GM19238 (cell line): ENCODE results near the gene ANTXR2.
"Not testable (repeated sequence)": the region's sequence is repeated elsewhere in the genome, so short reads cannot be mapped to it uniquely, and the experiment has no call there.

Experiments
- DNase-seq: peaks from one replicate; pipeline ENCODE4 v3.0.0; 2011; ENCODE audit warnings: low spot score; ENCODE audit not compliant: insufficient read length

The ANTXR2 gene

DNA sequence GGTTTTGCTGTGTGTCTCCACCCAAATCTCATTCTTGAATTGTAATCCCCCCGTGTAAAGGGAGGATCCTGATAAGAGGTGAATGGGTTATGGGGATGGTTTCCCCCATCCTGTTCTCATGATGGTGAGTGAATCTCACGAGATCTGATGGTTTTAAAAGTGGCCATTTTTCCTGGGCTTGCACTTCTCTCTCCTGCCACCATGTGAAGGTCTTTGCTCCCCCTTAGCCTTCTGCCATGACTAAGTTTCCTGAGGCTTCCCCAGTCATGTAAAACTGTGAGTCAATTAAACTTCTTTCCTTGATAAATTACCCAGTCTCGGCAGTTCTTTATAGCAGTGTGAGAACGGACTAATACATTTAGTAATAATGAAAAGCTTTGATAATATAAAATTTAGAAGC lies 46.9 kb downstream of the ANTXR2 start:
- DNase-seq = no peak

DNA sequence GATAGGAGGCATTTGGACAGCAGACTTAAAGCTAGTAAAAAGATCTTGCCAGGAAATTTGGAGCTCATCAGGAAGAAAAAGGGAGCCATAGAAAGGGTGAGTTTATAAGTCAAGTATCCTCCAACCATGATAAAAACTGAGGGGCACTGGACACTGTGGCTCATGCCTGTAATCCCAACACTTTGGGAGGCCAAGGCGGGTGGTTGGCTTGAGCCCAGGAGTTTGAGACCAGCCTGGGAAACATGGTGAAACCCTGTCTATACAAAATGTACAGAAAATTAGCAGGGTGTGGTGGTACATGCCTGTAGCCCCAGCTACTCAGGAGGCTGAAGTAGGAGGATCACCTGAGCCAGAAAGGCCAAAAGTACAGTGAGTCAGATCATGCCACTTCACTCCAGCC lies 48.7 kb downstream of the ANTXR2 start:
- no peak for DNase-seq

DNA sequence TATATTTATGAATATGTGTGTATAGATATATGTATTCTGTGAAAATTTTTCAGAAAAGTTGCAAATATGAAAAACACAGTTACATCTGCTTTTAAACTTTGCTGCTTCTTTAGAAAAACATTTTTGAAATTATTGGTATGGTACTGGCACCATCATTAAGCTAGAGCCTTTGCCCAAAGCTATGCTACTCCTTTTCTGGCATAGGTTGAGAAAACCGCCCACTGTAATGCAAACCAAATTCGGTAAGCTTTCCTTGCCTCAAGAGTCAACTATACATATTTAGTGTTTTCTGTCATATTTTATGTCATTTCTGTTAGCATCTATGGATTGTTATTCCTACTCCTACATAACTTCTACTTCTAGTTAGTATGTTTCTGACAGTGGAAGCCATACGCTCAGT lies 50.7 kb downstream of the ANTXR2 start:
- DNase-seq = no peak

DNA sequence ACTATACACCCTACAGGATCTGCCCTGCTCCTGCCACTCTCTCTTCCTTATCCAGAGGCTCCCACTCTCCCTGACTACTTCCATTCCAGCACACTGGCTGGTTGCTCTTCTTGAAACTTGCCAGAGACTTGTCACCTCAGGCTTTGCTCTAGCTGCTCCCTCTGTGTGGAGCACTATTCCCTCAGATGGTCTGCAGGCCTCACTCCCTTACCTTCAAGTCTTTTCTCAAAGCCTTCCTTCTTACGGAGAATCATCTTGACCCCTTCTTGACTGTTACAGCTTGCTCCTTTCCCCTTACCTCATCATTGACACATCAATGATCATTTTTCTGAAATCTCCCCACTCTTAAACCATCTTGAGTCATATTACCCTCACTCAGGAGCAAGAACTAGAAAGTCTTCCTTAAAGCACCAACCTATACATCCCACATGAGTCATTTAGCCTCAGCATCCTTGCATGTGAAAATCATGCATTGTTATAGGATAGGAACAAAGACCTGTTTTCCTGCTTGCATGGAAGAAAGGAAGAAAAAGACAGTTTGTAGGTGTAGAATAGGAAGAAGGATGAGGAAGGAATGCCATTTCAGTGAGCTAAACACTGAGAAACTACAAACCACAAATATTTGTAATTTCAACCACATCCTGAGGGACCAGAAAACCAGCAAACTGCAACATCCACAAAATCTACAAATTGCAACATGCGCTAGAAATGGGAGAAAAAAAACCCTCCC lies 55.7 kb downstream of the ANTXR2 start:
- DNase-seq = no peak

DNA sequence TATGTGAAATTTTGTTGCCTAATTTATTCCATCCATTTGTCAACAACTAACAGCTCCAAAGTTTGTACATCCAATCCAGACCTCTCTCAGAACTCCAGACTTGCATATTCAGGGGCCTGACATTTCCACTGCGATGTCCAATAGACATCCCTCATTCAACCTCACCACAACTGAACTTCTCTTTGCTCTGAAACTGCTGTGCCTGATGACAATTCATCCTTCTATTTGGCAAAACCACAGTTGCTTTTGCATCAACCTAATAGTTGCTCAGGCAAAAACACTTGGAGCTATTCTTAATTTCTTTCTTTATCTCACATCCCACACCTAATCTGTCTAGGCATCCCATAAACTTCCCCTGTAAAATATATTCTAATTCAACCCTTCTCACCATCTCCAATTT lies 56.5 kb downstream of the ANTXR2 start:
- no peak for DNase-seq

DNA sequence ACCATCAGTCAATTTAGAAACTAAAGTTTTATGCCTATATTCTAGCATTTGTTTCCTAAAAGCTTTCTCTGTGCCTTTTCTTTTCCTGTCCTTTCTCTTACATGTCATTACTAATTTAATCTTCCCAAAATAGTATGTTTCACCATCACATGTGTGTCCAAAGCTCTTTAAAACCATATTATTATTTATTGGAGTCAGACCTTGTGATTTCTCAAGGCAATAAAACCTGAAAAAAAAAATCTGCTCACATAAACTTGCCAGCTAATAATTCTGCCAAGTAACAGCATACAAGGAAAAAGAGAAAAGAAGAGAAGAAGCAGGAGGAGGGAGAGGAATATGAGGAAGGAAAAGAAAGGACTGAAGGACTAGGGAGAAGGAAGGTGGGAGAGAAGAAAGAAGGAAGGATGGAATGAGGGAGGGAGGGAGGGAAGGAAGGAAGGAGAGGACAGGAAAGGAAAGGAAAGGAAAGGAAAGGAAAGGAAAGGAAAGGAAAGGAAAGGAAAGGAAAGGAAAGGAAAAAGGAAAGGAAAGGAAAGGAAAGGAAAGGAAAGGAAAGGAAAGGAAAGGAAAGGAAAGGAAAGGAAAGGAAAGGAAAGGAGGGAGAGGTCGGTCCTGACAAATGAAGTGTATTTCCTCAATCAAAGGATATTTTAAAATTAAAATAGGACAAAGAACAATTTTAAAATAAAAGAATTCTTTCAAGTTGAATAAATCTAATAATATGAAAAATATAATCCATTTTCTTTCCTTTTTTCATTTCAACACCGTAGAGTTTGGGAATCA lies 57.4 kb downstream of the ANTXR2 start:
- DNase-seq = no peak

DNA sequence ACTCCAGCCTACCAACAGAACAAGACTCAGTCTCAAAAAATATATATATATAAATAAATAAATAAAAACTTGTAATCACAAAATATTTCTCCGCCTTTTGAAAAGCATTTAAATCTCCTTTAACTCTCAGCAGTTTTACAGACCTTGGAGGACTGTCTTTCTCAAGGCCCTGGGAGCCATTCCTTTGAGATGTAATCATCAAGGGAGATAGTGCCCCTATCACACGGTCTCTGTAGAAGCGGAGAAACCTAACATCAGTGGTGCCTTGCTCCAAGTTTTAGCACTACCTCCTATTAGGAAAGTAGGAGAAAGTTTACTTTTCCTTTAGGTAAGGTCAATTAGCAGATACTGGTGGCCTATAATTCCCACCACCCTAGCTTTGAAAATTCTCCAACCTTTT lies 58.5 kb downstream of the ANTXR2 start:
- no peak for DNase-seq

DNA sequence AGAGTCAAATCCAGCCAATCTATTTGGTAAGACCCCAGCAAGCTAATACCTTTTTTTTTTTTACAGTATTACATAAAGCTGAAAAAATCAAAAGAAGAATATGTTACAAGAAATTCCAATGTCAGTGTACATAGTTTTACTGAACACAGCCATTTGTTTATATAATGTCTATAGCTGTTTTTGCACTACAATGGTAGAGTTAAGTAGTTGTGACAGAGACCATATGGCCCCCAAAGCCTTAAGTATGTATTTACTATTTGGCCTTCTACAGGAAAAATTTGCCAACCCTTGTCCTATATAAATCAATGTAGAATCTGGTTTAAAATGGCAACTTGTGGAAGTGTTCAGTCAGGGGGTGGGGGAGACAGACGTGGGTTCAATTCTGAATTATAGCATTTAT lies 60.7 kb downstream of the ANTXR2 start:
- DNase-seq = no peak

DNA sequence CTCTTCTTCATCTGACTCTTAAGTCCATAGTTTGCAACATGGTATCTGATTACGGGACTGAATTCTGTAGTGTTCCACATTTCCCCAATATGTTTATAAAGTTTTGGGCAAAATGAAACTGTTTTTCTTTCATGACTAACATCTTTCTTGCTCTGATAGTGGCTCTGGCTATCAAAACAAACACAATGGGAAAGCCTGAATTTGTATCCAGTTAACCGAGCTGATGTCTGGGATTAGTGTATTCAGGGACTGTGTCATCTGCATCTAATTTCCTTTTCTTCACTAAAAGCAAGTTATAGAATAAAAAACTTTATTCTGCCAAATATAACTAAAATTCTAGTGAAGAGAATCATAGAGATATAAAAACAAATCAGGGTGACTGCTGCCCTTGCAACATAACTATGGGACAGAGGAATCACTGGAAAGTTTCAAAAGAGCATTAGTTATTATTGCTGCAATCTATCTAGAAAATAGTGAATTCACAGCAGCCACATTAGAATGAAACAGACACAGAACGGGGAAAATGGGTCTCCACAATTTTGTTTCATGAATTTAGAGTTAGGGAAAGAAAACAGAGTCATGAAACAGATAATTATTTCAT lies 61.3 kb downstream of the ANTXR2 start:
- DNase-seq = no peak

DNA sequence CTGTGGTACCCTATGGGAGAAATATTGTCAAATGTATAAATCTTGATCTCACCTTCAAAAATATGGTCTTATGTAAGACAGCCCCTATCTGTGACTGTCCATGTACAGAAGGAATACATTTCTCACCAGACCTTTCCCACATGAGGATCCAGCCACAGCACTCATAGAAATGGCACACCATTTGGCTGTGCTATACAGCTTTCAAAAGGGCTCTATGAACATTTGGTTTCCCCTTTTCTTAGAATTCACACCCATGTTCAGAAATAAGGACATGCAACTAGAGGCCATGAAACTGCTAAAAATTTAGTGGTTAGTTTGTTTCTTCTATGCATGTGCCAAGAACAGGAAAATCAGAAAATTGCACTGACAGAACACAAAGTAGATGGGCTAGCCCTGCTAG lies 62.7 kb downstream of the ANTXR2 start:
- DNase-seq = no peak

DNA sequence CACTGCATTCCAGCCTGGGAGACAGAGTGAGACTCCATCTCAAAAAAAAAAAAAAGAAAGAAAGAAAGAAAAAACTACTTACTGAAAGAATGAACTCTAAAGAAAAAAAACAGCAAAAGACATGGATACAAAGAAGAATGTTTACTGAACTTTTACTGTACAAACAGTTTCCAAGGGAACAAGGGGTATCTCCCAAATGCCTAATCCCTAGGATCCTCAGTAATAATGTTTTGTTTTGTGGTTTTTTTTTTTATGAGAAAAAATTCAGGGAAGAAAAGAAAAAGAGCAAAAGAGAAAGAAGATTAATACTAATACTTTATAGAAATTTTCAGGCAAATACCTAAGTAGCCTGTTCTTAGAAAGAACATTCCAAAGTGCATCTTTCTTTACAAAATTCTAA lies 63.2 kb downstream of the ANTXR2 start:
- no peak for DNase-seq

DNA sequence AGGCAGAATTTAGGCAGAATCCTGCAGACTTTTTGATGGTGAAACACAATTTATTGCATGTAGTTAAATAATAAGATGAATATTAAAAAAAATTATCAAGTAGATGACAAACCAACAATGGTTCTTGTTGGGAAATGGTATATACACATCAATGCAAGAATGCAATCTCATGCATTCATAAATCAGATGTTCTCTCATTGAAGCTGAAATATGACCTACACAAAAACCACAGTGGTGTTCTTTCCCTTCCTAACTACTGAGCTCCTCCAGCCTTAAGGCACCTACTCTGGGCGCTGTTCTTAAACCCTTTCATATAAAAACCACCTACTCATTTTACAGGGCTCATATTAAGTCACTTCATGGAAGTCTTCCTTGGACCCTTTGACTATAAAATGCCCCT lies 64.1 kb downstream of the ANTXR2 start:
- DNase-seq = no peak

DNA sequence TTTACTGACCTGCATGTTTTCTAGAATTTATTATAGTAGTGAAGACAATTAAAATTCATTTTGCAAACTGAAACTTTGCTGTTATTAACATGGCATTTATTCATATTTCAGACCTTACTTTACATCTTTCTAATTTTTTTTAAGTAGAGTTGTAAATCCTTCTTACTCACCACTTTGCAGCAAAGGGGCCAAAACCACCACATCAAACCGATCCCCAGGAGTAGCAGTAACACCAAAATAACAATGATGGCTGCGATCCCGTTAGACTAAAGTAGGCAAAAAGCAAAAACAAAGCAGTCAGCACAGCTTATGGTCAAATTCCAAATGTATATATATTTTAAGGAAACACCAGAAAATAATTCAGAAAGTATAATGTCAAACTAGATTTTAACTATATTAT lies 64.7 kb downstream of the ANTXR2 start:
- DNase-seq = no peak

DNA sequence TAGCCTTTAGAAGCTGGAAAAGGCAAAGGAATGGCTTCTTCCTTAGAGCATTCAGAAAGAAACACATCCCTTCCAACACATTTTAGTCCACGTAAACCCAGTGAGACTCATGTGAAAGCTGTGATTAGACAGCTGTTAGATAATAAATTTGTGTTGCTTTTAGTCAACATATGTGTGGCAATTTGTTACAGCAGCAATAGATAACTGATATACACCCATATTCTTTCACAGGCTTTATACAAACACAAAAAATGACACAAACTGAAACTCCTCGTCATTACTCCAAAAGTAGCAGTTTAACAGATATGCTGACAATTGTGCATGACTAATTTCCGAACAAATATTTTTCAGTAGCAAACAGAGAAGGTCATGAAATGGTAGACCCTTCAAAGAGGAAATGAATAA lies 65.3 kb downstream of the ANTXR2 start:
- no peak for DNase-seq

DNA sequence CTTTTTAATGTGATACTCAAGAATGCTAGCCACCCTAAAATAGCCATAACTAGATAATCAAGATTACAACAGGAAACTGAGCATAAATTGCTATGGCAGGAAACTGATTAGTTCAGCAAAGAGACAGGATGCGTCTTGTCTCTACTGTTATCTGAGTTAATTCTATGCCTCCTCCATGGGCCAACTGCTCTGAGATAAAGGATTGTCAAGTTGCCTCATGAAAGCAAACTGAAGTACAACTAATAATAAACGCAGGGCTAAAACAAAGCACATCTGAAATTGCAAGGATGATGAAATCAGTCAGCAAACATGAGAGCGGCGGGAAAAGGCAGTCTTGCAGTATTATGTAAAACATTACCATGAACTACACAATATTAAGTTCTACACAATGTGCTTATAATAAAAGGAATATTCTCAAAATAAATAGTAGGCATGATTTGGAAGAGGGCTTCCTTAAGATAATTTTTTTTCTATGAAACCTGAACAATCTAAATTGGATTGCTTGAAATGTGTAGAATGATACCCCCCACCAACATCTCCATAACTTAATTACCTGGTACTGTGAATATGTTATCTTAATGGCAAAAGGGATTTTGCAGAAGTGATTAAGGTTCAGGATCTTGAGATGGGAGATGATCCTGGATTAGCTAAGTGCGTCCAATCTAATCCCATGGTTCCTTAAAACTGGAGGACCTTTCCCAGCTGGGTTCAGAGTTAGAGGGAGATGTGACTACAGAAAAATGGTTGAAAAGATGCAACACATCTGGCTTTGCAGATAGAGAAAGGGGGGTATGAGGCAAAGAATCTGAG lies 65.9 kb downstream of the ANTXR2 start:
- no peak for DNase-seq

DNA sequence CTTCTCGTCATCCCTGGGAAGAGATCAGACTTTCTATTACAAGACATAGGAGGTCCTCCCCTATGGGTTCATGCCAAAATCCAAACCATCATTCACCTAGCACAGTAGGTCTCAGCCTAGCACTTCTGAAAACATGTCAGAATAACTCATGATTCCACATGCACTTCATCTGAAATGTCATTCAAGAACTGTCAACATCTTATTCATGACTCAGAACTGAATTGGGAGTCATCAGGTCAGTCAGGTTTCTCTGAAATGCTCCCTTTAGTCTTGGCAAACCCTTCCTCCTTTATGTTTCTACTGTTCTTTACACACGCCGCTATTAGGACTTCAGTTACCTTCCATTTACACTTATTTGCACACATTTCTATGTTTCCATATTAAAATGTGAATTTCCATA lies 67.2 kb downstream of the ANTXR2 start:
- DNase-seq = no peak

DNA sequence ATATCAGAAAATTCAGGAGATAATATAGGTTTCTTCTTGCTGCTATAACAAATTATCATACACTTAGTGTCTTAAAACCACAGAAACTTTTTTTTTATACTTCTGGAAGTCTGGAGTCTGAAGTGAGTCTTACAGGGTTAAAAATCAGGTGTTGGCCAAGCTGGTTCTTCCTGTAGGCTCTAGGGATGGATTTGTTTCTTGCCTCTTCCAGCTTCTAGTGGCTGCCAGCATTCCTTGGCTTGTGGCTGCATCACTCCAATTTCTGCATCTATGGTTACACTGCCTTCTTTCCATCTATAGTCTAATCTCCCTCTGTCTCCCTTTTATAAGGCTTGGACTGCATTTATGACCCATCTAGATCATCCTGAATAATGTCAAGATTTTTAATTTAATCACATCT lies 68.7 kb downstream of the ANTXR2 start:
- DNase-seq = no peak

DNA sequence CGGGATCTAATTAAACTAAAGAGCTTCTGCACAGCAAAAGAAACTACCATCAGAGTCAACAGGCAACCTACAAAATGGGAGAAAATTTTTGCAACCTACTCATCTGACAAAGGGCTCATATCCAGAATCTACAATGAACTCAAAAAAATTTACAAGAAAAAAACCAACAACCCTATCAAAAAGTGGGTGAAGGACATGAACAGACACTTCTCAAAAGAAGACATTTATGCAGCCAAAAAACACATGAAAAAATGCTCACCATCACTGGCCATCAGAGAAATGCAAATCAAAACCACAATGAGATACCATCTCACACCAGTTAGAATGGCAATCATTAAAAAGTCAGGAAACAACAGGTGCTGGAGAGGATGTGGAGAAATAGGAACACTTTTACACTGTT lies 70.5 kb downstream of the ANTXR2 start:
- not testable (repeated sequence) for DNase-seq

DNA sequence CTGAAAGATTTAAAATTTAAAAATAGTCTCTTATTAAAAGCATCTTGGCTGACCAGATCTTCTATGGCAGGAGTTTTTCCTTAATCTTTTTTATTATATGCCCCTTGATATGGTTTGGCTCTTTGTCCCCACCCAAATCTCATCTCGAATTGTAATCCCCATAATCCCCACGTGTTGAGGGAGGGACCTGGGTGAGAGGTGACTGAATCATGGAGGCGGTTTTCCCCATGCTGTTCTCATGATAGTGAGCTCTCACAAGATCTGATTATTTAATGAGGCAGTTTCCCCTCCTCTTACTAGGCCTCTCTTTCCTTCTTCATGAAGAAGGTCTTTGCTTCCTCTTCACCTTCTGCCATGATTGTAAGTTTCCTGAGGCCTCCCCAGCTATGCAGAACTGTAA lies 74.0 kb downstream of the ANTXR2 start:
- not testable (repeated sequence) for DNase-seq

DNA sequence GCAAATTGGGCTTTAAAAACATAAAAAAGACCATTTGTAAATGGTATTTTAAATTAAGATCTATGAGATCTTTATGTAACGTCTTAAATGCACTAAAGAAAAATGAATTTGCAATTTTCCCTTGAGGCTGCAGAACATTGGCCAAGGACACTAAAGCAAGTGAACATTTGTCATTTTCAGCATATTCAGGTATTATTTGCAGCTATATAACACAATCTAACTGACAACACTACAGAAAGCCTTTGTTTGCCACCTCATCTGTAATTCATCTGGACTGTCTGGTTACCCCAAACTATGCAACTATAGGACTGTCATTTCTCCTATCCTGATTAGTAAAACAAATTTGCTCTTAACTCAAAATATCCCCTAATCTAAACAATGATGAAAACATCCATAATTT lies 74.8 kb downstream of the ANTXR2 start:
- no peak for DNase-seq

DNA sequence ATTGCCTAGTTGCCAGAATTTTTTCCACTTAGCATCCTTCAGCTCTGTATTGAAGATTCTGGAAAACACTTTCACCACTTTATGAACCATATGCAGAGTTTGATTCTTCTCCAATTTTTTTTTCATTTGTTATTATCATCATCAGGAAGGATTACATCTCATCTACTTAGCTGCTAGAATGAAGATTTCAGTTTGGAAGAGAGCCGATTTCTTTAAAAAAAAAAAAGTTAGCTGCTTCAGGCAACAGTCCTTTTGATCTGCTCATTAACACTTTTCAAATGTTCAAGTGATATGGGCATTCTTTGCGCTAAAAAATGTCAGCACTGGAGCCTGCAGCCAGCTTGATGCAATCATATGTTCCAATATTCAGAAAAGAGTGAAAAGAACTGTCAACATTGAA lies 76.2 kb downstream of the ANTXR2 start:
- no peak for DNase-seq

DNA sequence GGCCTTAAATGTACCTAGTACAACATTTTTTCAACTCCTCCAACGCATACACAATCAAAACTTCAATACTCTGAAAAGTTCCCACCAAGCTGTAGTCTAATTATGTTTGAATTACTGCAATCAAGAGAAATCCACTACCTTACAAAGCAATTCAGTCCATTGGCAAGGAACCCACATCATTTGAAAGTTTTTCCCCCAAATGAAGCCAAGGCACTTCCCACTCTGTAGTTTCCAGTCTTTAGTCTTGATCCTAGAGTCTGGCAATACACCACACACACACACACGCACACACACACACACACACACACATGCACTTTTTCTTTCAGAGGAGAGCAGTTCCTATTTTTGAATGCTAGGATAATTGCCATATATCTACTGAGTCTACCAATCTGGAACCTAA lies 79.6 kb downstream of the ANTXR2 start:
- DNase-seq = no peak
